SU-DHL-6 (cell line): ENCODE measurements around the gene MLC1.

Experiments used
- H2AFZ ChIP-seq: fragments of 200-600 bp; sonication (generic); 2 replicates; pipeline ENCODE4 v1.6.1; 2014; ENCODE audit warnings: low read depth, mild to moderate bottlenecking, moderate library complexity, mixed read lengths, antibody characterized with exemption, low read length; ENCODE audit not compliant: severe bottlenecking
- H3F3A ChIP-seq: fragments of 200-600 bp; shearing (Covaris generic); 2 replicates; pipeline ENCODE4 v1.6.0; 2016; ENCODE audit warnings: antibody characterized with exemption, mild to moderate bottlenecking; ENCODE audit not compliant: insufficient read depth
- H3K27ac ChIP-seq: fragments of 200-600 bp; sonication (generic); 2 replicates; pipeline ENCODE4 v1.5.1; 2016; ENCODE audit warnings: low read depth, mild to moderate bottlenecking, low read length, moderate library complexity, mixed read lengths
- H3K27me3 ChIP-seq: fragments of 200-600 bp; sonication (generic), shearing (Covaris generic); 2 replicates; pipeline ENCODE4 v1.6.0; 2014; ENCODE audit warnings: mild to moderate bottlenecking, low read length
- H3K36me3 ChIP-seq: fragments of 200-600 bp; sonication (generic); 2 replicates; pipeline ENCODE4 v1.6.1; 2014; ENCODE audit warnings: mild to moderate bottlenecking, low read length, mixed read lengths
- H3K4me2 ChIP-seq: fragments of 300-600, 200-600 bp; shearing (Covaris generic), sonication (generic); 2 replicates; pipeline ENCODE4 v1.6.0; 2014; ENCODE audit warnings: low read length, low read depth, mild to moderate bottlenecking; ENCODE audit not compliant: poor library complexity, severe bottlenecking
- H3K4me3 ChIP-seq: fragments of 200-600 bp; sonication (generic); 2 replicates; pipeline ENCODE4 v1.5.1; 2014; ENCODE audit warnings: antibody characterized with exemption, low read length, mild to moderate bottlenecking, mixed read lengths; ENCODE audit not compliant: insufficient read depth, poor library complexity, severe bottlenecking
- H3K79me2 ChIP-seq: fragments of 200-600 bp; sonication (generic); 2 replicates; pipeline ENCODE4 v1.6.1; 2014; ENCODE audit warnings: mild to moderate bottlenecking, low read length, moderate library complexity; ENCODE audit not compliant: insufficient read depth
- H3K9ac ChIP-seq: fragments of 200-600 bp; sonication (generic); 2 replicates; pipeline ENCODE4 v1.7.0; 2014; ENCODE audit warnings: mild to moderate bottlenecking, low read length
- H3K9me2 ChIP-seq: fragments of 200-600 bp; sonication (generic); replicated peaks from 2 replicates; pipeline ENCODE4 v1.6.1; 2014; ENCODE audit warnings: low read length; ENCODE audit not compliant: insufficient read depth
- H3K9me3 ChIP-seq: fragments of 200-600 bp; sonication (generic); 2 replicates; pipeline ENCODE4 v1.6.1; 2014; ENCODE audit warnings: low read length, mixed read lengths; ENCODE audit not compliant: insufficient read depth
- H4K20me1 ChIP-seq: fragments of 200-600 bp; sonication (generic); 2 replicates; pipeline ENCODE4 v1.6.1; 2014; ENCODE audit warnings: low read depth, mild to moderate bottlenecking, antibody characterized with exemption, low read length, moderate library complexity, mixed read lengths
- EZH2phosphoT487 ChIP-seq: fragments of 200-600 bp; sonication (generic), shearing (Covaris generic); conservative IDR thresholded peaks from 2 replicates; pipeline ENCODE4 v1.6.1; 2018; ENCODE audit warnings: mild to moderate bottlenecking, antibody characterized with exemption, low read length, moderate library complexity, mixed read lengths
- TF ChIP-seq, protein P1 (sequence below): fragments of 200-600 bp; sonication (generic); IDR thresholded peaks from one replicate; pipeline ENCODE4 v1.5.1; 2017; ENCODE audit warnings: antibody characterized with exemption, mild to moderate bottlenecking, low read length, moderate library complexity; ENCODE audit not compliant: insufficient read depth, poor library complexity, severe bottlenecking

The MLC1 gene

DNA sequence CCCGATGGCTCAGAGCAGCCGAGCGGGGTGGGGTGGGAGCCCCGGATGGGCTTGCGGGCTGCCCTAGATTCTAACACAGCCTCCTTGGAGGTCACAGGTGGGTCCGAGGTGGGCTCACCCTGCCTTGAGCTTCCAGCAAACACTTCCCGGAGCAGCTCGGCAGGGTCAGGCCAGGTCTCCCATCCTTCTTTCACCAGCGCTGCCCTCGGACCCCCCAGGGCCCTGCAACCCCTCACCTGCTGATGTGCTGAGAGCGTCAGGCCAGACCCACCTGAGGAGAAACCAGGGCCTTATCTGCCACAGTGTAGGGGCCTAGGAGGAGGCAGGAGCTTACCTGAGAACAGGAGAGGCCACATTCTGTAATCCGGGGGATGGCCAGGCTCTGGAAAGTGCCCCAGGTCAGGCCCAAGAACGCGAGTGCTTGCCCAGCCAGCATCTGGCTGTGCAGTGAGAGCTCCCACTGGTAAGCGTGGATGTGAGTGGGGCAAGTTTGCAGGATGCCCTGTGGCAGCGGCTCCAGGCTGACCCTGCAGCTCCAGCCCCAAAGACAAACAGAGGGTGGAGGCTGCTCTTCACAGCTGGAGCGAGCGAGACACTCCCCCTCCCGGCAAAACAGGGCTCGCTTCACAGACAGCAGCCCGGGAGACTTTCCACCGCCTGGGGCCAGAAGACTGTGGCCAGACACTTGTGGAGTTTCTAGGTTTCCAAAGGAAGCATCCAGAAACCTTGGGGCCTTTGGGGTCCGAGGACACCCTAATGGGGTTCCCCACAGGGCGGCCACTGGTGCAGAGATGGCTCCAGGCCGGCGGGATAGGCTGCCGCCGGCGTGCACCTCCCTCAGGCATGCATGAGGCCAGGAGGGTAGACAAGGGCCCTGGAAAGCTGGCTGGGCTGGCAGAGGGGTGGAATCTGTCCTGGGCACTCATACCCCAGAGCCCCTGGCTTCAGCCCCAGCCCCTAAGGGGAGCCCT lies 72.7 kb downstream of the MLC1 start, which contains the start of gene IL17REL:
Gene IL17REL, minus strand, starts transcription at position 555 of the 971 bp plus-strand sequence. Its CDS starts 119 bp downstream, at position 436.
- TF ChIP-seq, protein P1, sequence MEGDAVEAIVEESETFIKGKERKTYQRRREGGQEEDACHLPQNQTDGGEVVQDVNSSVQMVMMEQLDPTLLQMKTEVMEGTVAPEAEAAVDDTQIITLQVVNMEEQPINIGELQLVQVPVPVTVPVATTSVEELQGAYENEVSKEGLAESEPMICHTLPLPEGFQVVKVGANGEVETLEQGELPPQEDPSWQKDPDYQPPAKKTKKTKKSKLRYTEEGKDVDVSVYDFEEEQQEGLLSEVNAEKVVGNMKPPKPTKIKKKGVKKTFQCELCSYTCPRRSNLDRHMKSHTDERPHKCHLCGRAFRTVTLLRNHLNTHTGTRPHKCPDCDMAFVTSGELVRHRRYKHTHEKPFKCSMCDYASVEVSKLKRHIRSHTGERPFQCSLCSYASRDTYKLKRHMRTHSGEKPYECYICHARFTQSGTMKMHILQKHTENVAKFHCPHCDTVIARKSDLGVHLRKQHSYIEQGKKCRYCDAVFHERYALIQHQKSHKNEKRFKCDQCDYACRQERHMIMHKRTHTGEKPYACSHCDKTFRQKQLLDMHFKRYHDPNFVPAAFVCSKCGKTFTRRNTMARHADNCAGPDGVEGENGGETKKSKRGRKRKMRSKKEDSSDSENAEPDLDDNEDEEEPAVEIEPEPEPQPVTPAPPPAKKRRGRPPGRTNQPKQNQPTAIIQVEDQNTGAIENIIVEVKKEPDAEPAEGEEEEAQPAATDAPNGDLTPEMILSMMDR: no peak
- no peak for TF ChIP-seq EZH2phosphoT487
- no peak within 1 kb of the TSS for H2AFZ ChIP-seq
- no peaks in the 10 kb centered on the region for H3K9me3 ChIP-seq
- H3K9ac ChIP-seq: no peak within 1 kb of the TSS
- no peaks in the 10 kb centered on the region for H3K36me3 ChIP-seq
- H3K27ac ChIP-seq: no peak within 1 kb of the TSS
- H3K79me2 ChIP-seq: no peaks in the 10 kb centered on the region
- H3K9me2 ChIP-seq: no peaks in the 10 kb centered on the region
- no peaks in the 10 kb centered on the region for H3F3A ChIP-seq
- H3K4me3 ChIP-seq: no peak within 1 kb of the TSS
- no peaks in the 10 kb centered on the region for H4K20me1 ChIP-seq
- no peak within 1 kb of the TSS for H3K4me2 ChIP-seq
- H3K27me3 ChIP-seq: no peaks in the 10 kb centered on the region

DNA sequence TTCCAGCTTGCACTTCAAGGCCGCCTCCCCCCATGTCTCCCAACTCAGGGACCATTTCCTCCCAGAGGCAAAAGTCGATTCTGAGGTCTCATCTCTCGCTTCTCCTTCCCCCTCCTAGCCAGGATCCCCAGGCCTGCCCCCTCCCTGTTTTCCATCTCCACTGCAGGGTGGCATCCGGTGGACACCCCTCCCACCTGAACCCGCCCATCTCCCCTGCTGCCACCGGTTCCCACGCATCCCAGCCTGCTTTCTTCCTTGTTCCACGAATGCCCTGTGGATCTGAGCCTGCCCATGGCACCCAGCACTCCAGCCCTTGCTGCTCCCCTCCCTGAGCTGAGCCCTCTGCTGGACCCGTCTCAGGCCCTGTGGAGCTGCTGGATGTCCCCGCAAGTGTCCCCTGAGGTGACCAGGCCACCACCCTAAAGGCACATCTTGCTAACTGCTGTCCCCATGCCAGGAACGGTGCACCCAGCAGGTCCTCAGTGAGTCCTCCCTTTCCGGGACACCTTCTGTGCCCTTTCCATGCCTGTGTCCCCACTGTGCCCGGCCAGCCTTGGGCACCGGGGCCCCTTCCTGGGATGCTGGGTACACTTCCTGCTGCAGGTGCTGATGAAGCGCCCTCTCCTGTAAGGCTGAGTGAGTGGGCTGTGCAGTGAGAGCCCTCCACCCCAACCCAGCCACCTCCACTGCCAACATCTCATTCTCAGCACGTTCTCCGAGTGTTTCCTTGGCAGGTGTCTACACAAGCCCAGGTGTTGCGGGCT lies 73.6 kb downstream of the MLC1 start:
- Histone ChIP-seq H3F3A (no peaks in the 10 kb centered on the region), H3K9me3 (no peaks in the 10 kb centered on the region), H3K9me2 (no peaks in the 10 kb centered on the region), H3K9ac (no peak overlapping the region), H3K4me3 (no peak overlapping the region), H4K20me1 (no peaks in the 10 kb centered on the region), H3K79me2 (no peaks in the 10 kb centered on the region), H3K4me2 (no peak overlapping the region), H3K27me3 (no peaks in the 10 kb centered on the region), H3K36me3 (no peaks in the 10 kb centered on the region), H2AFZ (no peak overlapping the region), H3K27ac (no peak overlapping the region)
- no peak for TF ChIP-seq EZH2phosphoT487
- TF ChIP-seq, protein P1: no peak

DNA sequence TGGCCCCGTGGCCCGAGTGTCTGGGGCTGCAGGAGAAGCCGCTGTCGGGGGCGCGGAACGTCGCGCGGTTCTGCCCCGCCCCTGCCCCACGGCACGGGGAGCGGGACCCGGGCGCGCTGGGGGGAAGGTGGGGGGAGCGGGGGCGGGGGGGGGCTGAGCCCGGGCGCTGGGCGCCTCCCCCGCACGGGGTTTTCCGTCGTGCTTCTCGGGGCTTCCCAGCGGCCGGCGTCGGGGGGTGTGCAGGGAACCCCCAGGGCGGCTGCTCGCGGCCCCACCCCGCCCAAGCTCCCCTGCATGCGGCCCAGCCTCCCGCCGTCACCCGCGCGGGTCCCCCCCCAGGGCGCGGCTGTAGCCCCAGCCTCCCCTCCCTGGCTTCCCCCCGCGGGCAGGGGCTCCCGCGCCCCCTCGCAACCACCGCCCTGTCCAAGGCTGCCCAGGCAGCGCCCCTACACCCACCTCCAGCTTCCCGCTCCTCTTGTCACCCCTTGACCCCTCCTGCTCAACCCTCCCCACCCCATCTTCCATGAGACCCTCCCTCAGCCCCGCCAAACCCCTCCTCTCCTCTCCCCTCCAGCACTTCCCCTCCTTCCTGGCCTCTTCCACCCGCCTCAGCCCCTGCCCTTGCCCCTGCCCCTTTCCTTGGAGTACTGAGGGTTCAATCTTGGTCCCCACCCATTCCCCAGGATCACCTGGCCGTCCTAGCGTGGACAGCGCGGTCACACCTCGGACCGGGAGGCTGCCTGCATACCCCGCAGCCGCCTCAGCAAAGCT lies 74.4 kb downstream of the MLC1 start:
- H2AFZ ChIP-seq: no peak overlapping the region
- no peaks in the 10 kb centered on the region for H3K36me3 ChIP-seq
- H3F3A ChIP-seq: no peaks in the 10 kb centered on the region
- no peaks in the 10 kb centered on the region for H3K9me2 ChIP-seq
- H3K4me3 ChIP-seq: no peak overlapping the region
- no peaks in the 10 kb centered on the region for H3K9me3 ChIP-seq
- no peak overlapping the region for H3K9ac ChIP-seq
- H3K27ac ChIP-seq: no peak overlapping the region
- TF ChIP-seq, protein P1: no peak
- no peak for TF ChIP-seq EZH2phosphoT487
- H3K79me2 ChIP-seq: no peaks in the 10 kb centered on the region
- no peaks in the 10 kb centered on the region for H4K20me1 ChIP-seq
- H3K4me2 ChIP-seq: no peak overlapping the region
- H3K27me3 ChIP-seq: no peaks in the 10 kb centered on the region
